Psoas muscle (tissue), 8 donors: ENCODE data around the gene AQP10. TPM values are rescaled to one million over a fixed set of nuclear protein-coding genes. Genes with fewer than 3 reads are reported as not detected.
"Not testable (repeated sequence)": the region's sequence is repeated elsewhere in the genome, so short reads cannot be mapped to it uniquely, and the experiment has no call there.

Experiments
- ATAC-seq, 4 donors: fragments of 200-7000 bp; cut with Tn5 transposase; one replicate each; pipeline ENCODE4 v1.9.1; 2020; ENCODE audit warnings: moderate library complexity in 3 of 4, mild to moderate bottlenecking in 2 of 4
- DNase-seq, 2 donors: peaks; one replicate each; pipeline ENCODE4 v3.0.0-alpha.2; 2020
- H3K27ac ChIP-seq: fragments of 200-600 bp; one replicate; pipeline ENCODE4 v1.8.0; 2022
- H3K27me3 ChIP-seq, 3 donors: fragments of 200-600 bp in 1 of 3; one replicate each; pipeline versions ENCODE4 v1.6.1 to v1.8.0; 2013 to 2022; ENCODE audit warnings: low read length in 2 of 3, mild to moderate bottlenecking in 2 of 3, moderate library complexity in 1 of 3; ENCODE audit not compliant: insufficient read depth in 3 of 3
- H3K36me3 ChIP-seq, 2 donors: fragments of 200-600 bp in 1 of 2; one replicate each; pipeline versions ENCODE4 v1.6.1 to v1.8.0; 2013 to 2022; ENCODE audit warnings: low read depth in 1 of 2, mild to moderate bottlenecking in 1 of 2, moderate library complexity in 1 of 2; ENCODE audit not compliant: insufficient read depth in 1 of 2
- H3K4me1 ChIP-seq: fragments of 200-600 bp; one replicate; pipeline ENCODE4 v1.8.0; 2022
- H3K4me3 ChIP-seq: fragments of 200-600 bp; one replicate; pipeline ENCODE4 v1.8.0; 2022; ENCODE audit warnings: mild to moderate bottlenecking
- H3K9me3 ChIP-seq: fragments of 200-600 bp; one replicate; pipeline ENCODE4 v1.8.0; 2022
- CTCF ChIP-seq: fragments of 200-600 bp; IDR thresholded peaks from one replicate; pipeline ENCODE4 v1.8.0; 2022; ENCODE audit warnings: antibody characterized with exemption
- WGBS, 3 donors: extraction: QIAGEN DNeasy Blood & Tissue Kit; methylation state at CpG; one replicate each; pipeline versions ENCODE4 v1.1.6 to v1.1.7; 2013; 5-methylcytosine and 5-hydroxymethylcytosine counted together
- intact Hi-C, 2 donors: fragments of 100-400 bp; cut with DNase I; formaldehyde crosslinking; loops; one replicate each; pipeline versions ENCODE4 v1.11.0 to v1.14.2; 2022
- polyA plus RNA-seq, 3 donors: library from polyadenylated mRNA; stranded (reverse); fragments of 200-250 nt; gene quantifications; one replicate each; pipeline ENCODE4 v1.2.3, GENCODE V29; 2013
- total RNA-seq, 4 donors: library from RNA; stranded (reverse); fragmentation: NEBNext Ultra II Directional in 2 of 4; extraction: Animal tissue kit (Norgen Biotek cat#: 25700) in 2 of 4; gene quantifications; one replicate each; pipeline versions ENCODE4 v1.2.1 to v1.2.4, GENCODE V29; 2021 to 2023
- donor health status: healthy with polysubstance abuse.
- donor health status: DM: no; HTN: no; CAD: no; lungs with moderate emphysema.
- donor health status: Bipolar disorder and iron deficiency.
- donor health status: healthy.
- donor health status: DM: yes; HTN: yes; CAD: no.
- donor health status: DM: no; HTN: no; CAD: no.
- donor health status: DM: no; HTN: no; CAD: no.
- donor health status: DM: yes; HTN: yes; CAD: no.

AQP10 gene
- total and polyA plus RNA-seq, 7 donors, result 0.04 TPM; not detected in 6

GRCh38 chr1:154338875-154339274 is 18.0 kb downstream of the AQP10 start:
- peaks cover 4% of the 10 kb centered on the region for H3K4me1 ChIP-seq
- H3K27me3 ChIP-seq, result peaks cover 0 to 1% (median 0%) of the 10 kb centered on the region in 3 donors
- 95 to 98% (median 95%) methylated on average over 2 of the region's 2 CpGs for WGBS, 3 donors
- DNase-seq (no peak), ATAC-seq (no peak)
- H3K36me3 ChIP-seq, result peaks cover 0 to 20% of the 10 kb centered on the region in 2 donors
- no peak overlapping the region for H3K27ac ChIP-seq
- no peak for TF ChIP-seq CTCF
- H3K4me3 ChIP-seq, result no peak overlapping the region
- intact Hi-C loops, result loop anchor here in 1 of 2 donors (2.0 kb wide), 1 partner anchor 24 kb away; no protein-coding TSS in a partner anchor
- no peaks in the 10 kb centered on the region for H3K9me3 ChIP-seq

GRCh38 chr1:154341366-154341765 is 20.5 kb downstream of the AQP10 start:
- H3K27me3 ChIP-seq, DNase-seq, intact Hi-C loops, H3K9me3 ChIP-seq, H3K27ac ChIP-seq, ATAC-seq, H3K4me3 ChIP-seq, H3K4me1 ChIP-seq: not testable (repeated sequence)
- peaks cover 0 to 38% of the 10 kb centered on the region in 2 donors for H3K36me3 ChIP-seq
- 96 to 98% (median 97%) methylated on average over 9 of the region's 9 CpGs for WGBS, 3 donors

GRCh38 chr1:154342132-154342531 is 21.2 kb downstream of the AQP10 start:
- Histone ChIP-seq H3K36me3 (peaks cover 0 to 43% of the 10 kb centered on the region in 2 donors), H3K9me3 (no peaks in the 10 kb centered on the region), H3K4me1 (no peaks in the 10 kb centered on the region), H3K27ac (no peak overlapping the region), H3K4me3 (no peak overlapping the region), H3K27me3 (no peaks in the 10 kb centered on the region)
- intact Hi-C loops, result no loop called here
- 78 to 93% (median 81%) methylated on average over 7 of the region's 7 CpGs for WGBS, 3 donors
- ATAC-seq (no peak), DNase-seq (no peak)
- no peak for TF ChIP-seq CTCF

GRCh38 chr1:154342836-154343472 is 22.1 kb downstream of the AQP10 start:
- intact Hi-C loops, result no loop called here
- H3K4me1 ChIP-seq, result no peaks in the 10 kb centered on the region
- H3K27me3 ChIP-seq, result no peaks in the 10 kb centered on the region
- WGBS, 3 donors, result 86 to 89% (median 88%) methylated on average over 21 of the region's 21 CpGs
- no peak for TF ChIP-seq CTCF
- H3K36me3 ChIP-seq, result peaks cover 0 to 42% of the 10 kb centered on the region in 2 donors
- no peak for ATAC-seq
- no peak overlapping the region for H3K27ac ChIP-seq
- no peak overlapping the region for H3K4me3 ChIP-seq
- DNase-seq, result peak in 1 of 2 donors; percentile 38
- H3K9me3 ChIP-seq, result no peaks in the 10 kb centered on the region

GRCh38 chr1:154344977-154345837 is 24.3 kb downstream of the AQP10 start:
- H3K9me3 ChIP-seq, result no peaks in the 10 kb centered on the region
- no peaks in the 10 kb centered on the region for H3K4me1 ChIP-seq
- ATAC-seq (no peak), DNase-seq (peak in 1 of 2 donors; percentile 40)
- intact Hi-C loops, result no loop called here
- H3K4me3 ChIP-seq, result no peak overlapping the region
- H3K27me3 ChIP-seq, result no peaks in the 10 kb centered on the region
- WGBS, 3 donors, result 78 to 86% (median 83%) methylated on average over 12 of the region's 12 CpGs
- TF ChIP-seq CTCF, result peak; percentile 19
- H3K36me3 ChIP-seq, result peaks cover 0 to 43% of the 10 kb centered on the region in 2 donors
- H3K27ac ChIP-seq, result no peak overlapping the region
